Measurements from ENCODE around the gene SMARCD2.
"Not testable (repeated sequence)": the region's sequence is repeated elsewhere in the genome, so short reads cannot be mapped to it uniquely, and the experiment has no call there.

DNA sequence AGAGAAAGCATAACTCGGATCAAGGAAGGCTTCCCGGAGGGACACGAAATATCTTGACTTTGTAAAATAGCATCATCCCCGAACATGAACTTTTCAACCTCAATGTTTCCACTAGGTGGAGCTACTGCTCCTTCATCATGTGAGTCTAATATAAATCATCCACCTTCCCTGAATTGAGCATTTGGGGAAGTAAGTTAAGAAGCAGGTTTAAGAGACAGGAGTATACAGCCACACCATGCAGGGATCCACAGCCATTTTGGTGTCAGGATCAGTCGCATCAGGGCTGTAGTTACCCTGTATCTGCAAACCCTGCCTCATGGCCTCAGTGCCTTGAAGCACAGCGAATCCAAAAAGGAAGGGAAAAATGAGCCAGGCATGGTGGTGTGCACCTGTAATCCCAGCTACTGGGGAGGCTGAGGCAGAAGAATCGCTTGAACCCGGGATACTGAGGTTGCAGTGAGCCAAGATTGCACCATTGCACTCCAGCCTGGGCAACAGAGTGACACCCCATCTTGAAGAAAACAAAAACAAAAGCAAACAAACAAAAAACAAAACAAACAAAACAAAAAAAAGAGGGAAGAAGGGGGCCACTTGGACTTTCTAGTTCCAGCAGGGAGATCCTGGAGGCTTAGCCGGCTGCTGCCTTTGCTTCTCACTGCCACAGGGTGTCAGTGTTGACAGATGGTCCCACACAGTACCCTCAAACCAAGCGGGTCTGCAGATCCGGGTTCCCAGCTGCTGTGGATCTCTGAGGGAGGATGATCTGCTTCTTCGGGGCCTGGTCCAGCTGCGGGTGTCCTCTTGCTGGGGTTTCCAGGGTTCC, 46.8 kb upstream of the SMARCD2 start:
- peak; percentile 36 for TF ChIP-seq CTCF (IDR thresholded peaks at IDR 0.05; ENCODE audit: low read length)
- TF ChIP-seq EZH2 (optimal IDR thresholded peaks at IDR 0.05; ENCODE audit: low read depth, low read length), result not testable (repeated sequence)
